WTC11 (cell line): ENCODE measurements around the gene FBXL16.

Experiments used
- EMX1 ChIP-seq: fragments of 250-450 bp; sonication (Bioruptor Pico); IDR thresholded peaks from 2 replicates; pipeline ENCODE4 v1.8.0; 2021; ENCODE audit warnings: mild to moderate bottlenecking
- FOXJ3 ChIP-seq: sonication (generic); formaldehyde crosslinking; IDR thresholded peaks from 2 replicates; pipeline ENCODE4 v1.9.0; 2021; ENCODE audit warnings: missing genetic modification reagents, mild to moderate bottlenecking, borderline replicate concordance
- KAT7 ChIP-seq: sonication (generic); formaldehyde crosslinking; IDR thresholded peaks from 2 replicates; pipeline ENCODE4 v1.8.1; 2023; ENCODE audit warnings: missing genetic modification reagents, mild to moderate bottlenecking, borderline replicate concordance
- STAT6 ChIP-seq: sonication (generic); formaldehyde crosslinking; conservative IDR thresholded peaks from 2 replicates; pipeline ENCODE4 v1.8.1; 2023; ENCODE audit warnings: mild to moderate bottlenecking, low read depth, missing genetic modification reagents, moderate library complexity
- USF2 ChIP-seq: sonication (generic); formaldehyde crosslinking; IDR thresholded peaks from 2 replicates; pipeline ENCODE4 v1.8.1; 2023; ENCODE audit warnings: mild to moderate bottlenecking, missing genetic modification reagents, moderate library complexity
- ZBTB21 ChIP-seq: sonication (generic); formaldehyde crosslinking; IDR thresholded peaks from 2 replicates; pipeline ENCODE4 v1.8.1; 2023; ENCODE audit warnings: mild to moderate bottlenecking, missing genetic modification reagents, borderline replicate concordance
- ZNF121 ChIP-seq: sonication (generic); formaldehyde crosslinking; IDR thresholded peaks from 2 replicates; pipeline ENCODE4 v1.8.0; 2023; ENCODE audit warnings: missing genetic modification reagents
- TF ChIP-seq, protein P1 (sequence below): fragments of 200-600 bp; IDR thresholded peaks from 2 replicates; pipeline ENCODE4 v1.8.0; 2022; ENCODE audit warnings: antibody characterized with exemption
- TF ChIP-seq, protein P2 (sequence below): sonication (generic); formaldehyde crosslinking; IDR thresholded peaks from 2 replicates; pipeline ENCODE4 v1.8.0; 2022; ENCODE audit warnings: mild to moderate bottlenecking, missing genetic modification reagents
- TF ChIP-seq, protein P3 (sequence below): sonication (generic); formaldehyde crosslinking; IDR thresholded peaks from 2 replicates; pipeline ENCODE4 v1.8.0; 2022; ENCODE audit warnings: mild to moderate bottlenecking, missing genetic modification reagents
- TF ChIP-seq, protein P4 (sequence below): sonication (generic); formaldehyde crosslinking; IDR thresholded peaks from 2 replicates; pipeline ENCODE4 v1.8.0; 2023; ENCODE audit warnings: mild to moderate bottlenecking, missing genetic modification reagents
- TF ChIP-seq, protein P5 (sequence below): sonication (generic); formaldehyde crosslinking; IDR thresholded peaks from 2 replicates; pipeline ENCODE4 v1.8.1; 2023; ENCODE audit warnings: mild to moderate bottlenecking, moderate library complexity, missing genetic modification reagents

DNA sequence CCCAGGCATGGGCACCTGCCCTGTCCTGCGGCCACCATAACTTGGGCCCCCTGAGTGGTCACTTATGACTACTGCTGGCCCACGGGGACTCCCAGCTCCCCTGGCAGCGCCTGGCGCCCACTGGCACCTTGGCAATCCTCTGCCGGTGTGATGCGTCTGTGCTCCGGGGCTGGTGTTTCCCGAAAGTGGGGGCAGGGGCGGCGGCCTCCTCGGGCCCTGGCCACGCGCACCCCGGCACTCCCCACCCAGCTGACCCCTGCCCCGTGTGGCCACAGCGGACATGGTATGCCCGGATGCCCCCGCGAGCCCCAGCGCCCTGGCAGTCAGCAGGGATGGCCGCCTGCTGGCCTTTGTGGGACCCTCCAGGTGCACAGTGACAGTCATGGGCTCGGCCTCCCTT, 48.1 kb downstream of the FBXL16 start:
- TF ChIP-seq, protein P1, sequence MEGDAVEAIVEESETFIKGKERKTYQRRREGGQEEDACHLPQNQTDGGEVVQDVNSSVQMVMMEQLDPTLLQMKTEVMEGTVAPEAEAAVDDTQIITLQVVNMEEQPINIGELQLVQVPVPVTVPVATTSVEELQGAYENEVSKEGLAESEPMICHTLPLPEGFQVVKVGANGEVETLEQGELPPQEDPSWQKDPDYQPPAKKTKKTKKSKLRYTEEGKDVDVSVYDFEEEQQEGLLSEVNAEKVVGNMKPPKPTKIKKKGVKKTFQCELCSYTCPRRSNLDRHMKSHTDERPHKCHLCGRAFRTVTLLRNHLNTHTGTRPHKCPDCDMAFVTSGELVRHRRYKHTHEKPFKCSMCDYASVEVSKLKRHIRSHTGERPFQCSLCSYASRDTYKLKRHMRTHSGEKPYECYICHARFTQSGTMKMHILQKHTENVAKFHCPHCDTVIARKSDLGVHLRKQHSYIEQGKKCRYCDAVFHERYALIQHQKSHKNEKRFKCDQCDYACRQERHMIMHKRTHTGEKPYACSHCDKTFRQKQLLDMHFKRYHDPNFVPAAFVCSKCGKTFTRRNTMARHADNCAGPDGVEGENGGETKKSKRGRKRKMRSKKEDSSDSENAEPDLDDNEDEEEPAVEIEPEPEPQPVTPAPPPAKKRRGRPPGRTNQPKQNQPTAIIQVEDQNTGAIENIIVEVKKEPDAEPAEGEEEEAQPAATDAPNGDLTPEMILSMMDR: no peak
- TF ChIP-seq, protein P2, sequence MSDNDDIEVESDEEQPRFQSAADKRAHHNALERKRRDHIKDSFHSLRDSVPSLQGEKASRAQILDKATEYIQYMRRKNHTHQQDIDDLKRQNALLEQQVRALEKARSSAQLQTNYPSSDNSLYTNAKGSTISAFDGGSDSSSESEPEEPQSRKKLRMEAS (CRISPR knock-in tag): no peak
- TF ChIP-seq ZBTB21 (no peak), USF2 (CRISPR knock-in tag) (no peak), EMX1 (no peak), FOXJ3 (no peak), ZNF121 (no peak), KAT7 (CRISPR knock-in tag) (no peak), STAT6 (CRISPR knock-in tag) (no peak)
- TF ChIP-seq, protein P3, sequence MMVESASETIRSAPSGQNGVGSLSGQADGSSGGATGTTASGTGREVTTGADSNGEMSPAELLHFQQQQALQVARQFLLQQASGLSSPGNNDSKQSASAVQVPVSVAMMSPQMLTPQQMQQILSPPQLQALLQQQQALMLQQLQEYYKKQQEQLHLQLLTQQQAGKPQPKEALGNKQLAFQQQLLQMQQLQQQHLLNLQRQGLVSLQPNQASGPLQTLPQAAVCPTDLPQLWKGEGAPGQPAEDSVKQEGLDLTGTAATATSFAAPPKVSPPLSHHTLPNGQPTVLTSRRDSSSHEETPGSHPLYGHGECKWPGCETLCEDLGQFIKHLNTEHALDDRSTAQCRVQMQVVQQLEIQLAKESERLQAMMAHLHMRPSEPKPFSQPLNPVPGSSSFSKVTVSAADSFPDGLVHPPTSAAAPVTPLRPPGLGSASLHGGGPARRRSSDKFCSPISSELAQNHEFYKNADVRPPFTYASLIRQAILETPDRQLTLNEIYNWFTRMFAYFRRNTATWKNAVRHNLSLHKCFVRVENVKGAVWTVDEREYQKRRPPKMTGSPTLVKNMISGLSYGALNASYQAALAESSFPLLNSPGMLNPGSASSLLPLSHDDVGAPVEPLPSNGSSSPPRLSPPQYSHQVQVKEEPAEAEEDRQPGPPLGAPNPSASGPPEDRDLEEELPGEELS: no peak
- TF ChIP-seq, protein P4, sequence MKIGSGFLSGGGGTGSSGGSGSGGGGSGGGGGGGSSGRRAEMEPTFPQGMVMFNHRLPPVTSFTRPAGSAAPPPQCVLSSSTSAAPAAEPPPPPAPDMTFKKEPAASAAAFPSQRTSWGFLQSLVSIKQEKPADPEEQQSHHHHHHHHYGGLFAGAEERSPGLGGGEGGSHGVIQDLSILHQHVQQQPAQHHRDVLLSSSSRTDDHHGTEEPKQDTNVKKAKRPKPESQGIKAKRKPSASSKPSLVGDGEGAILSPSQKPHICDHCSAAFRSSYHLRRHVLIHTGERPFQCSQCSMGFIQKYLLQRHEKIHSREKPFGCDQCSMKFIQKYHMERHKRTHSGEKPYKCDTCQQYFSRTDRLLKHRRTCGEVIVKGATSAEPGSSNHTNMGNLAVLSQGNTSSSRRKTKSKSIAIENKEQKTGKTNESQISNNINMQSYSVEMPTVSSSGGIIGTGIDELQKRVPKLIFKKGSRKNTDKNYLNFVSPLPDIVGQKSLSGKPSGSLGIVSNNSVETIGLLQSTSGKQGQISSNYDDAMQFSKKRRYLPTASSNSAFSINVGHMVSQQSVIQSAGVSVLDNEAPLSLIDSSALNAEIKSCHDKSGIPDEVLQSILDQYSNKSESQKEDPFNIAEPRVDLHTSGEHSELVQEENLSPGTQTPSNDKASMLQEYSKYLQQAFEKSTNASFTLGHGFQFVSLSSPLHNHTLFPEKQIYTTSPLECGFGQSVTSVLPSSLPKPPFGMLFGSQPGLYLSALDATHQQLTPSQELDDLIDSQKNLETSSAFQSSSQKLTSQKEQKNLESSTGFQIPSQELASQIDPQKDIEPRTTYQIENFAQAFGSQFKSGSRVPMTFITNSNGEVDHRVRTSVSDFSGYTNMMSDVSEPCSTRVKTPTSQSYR: no peak
- TF ChIP-seq, protein P5, sequence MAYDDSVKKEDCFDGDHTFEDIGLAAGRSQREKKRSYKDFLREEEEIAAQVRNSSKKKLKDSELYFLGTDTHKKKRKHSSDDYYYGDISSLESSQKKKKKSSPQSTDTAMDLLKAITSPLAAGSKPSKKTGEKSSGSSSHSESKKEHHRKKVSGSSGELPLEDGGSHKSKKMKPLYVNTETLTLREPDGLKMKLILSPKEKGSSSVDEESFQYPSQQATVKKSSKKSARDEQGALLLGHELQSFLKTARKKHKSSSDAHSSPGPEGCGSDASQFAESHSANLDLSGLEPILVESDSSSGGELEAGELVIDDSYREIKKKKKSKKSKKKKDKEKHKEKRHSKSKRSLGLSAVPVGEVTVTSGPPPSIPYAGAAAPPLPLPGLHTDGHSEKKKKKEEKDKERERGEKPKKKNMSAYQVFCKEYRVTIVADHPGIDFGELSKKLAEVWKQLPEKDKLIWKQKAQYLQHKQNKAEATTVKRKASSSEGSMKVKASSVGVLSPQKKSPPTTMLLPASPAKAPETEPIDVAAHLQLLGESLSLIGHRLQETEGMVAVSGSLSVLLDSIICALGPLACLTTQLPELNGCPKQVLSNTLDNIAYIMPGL: no peak
